ENCODE data around the gene LTBP4.

The LTBP4 gene

GRCh38 chr19:40667602-40668001 is 66.4 kb downstream of the LTBP4 start:
- no peak for DNase-seq

- DNase-seq = no peak
Observed at GRCh38 chr19:40668991-40669614, 67.9 kb downstream of the LTBP4 start.

- no peak for DNase-seq
Observed at GRCh38 chr19:40671404-40671803, 70.2 kb downstream of the LTBP4 start.

GRCh38 chr19:40672038-40672437 is 70.9 kb downstream of the LTBP4 start:
- DNase-seq = no peak

- no peak for DNase-seq
Observed at GRCh38 chr19:40672573-40673299, 71.6 kb downstream of the LTBP4 start.

GRCh38 chr19:40673397-40673796 is 72.2 kb downstream of the LTBP4 start:
- no peak for DNase-seq

- no peak for DNase-seq
Observed at GRCh38 chr19:40674291-40674690, 73.1 kb downstream of the LTBP4 start.

GRCh38 chr19:40677156-40677555 is 76.0 kb downstream of the LTBP4 start:
- no peak for DNase-seq
